GM23338 (cell line): ENCODE data around the gene GJA10. TPM values are rescaled to one million over a fixed set of nuclear protein-coding genes. Genes with fewer than 3 reads are reported as not detected.

ENCODE experiments used
- ATAC-seq: fragments of 200-7000 bp; cut with Tn5 transposase; 3 replicates; pipeline ENCODE4 v1.9.1; 2020
- DNase-seq: peaks from one replicate; pipeline ENCODE4 v3.0.0-alpha.2; 2015; ENCODE audit warnings: low spot score
- H2AFZ ChIP-seq: fragments of 200-600 bp; sonication (generic); 2 replicates; pipeline ENCODE4 v1.8.0; 2016; ENCODE audit warnings: antibody characterized with exemption, mild to moderate bottlenecking, moderate library complexity
- H3F3A ChIP-seq: fragments of 200-600 bp; sonication (generic); replicated peaks from 2 replicates; pipeline ENCODE4 v1.8.0; 2017; ENCODE audit warnings: antibody characterized with exemption, mixed run types, low read depth
- H3K27ac ChIP-seq: fragments of 200-600 bp; sonication (generic); 2 replicates; pipeline ENCODE4 v1.6.1; 2016; ENCODE audit warnings: low read depth
- H3K27me3 ChIP-seq: fragments of 200-600 bp; sonication (generic); 2 replicates; pipeline ENCODE4 v1.8.0; 2016; ENCODE audit warnings: mild to moderate bottlenecking, mixed run types, moderate library complexity; ENCODE audit not compliant: insufficient read depth
- H3K36me3 ChIP-seq: fragments of 200-600 bp; sonication (generic); 2 replicates; pipeline ENCODE4 v1.8.0; 2016; ENCODE audit warnings: mild to moderate bottlenecking; ENCODE audit not compliant: insufficient read depth
- H3K4me1 ChIP-seq: fragments of 200-600 bp; sonication (generic); 2 replicates; pipeline ENCODE4 v1.8.0; 2016; ENCODE audit warnings: mild to moderate bottlenecking, moderate library complexity; ENCODE audit not compliant: insufficient read depth
- H3K4me2 ChIP-seq: fragments of 200-600 bp; sonication (generic); 2 replicates; pipeline ENCODE4 v1.7.1; 2017; ENCODE audit warnings: mixed run types
- H3K4me3 ChIP-seq: fragments of 200-600 bp; sonication (generic); 2 replicates; pipeline ENCODE4 v1.6.1; 2016; ENCODE audit warnings: mixed run types
- H3K79me2 ChIP-seq: fragments of 200-600 bp; sonication (generic); replicated peaks from 2 replicates; pipeline ENCODE4 v1.8.0; 2017; ENCODE audit warnings: mild to moderate bottlenecking; ENCODE audit not compliant: insufficient read depth
- H3K9me2 ChIP-seq: fragments of 200-600 bp; sonication (generic); 2 replicates; pipeline ENCODE4 v1.8.0; 2017; ENCODE audit not compliant: insufficient read depth
- H4K20me1 ChIP-seq: fragments of 200-600 bp; sonication (generic); replicated peaks from 2 replicates; pipeline ENCODE4 v1.8.0; 2017; ENCODE audit warnings: mild to moderate bottlenecking; ENCODE audit not compliant: insufficient read depth
- H3K27ac Mint-ChIP-seq: 2 replicates; pipeline ENCODE4 v1.8.0; 2020; ENCODE audit warnings: inconsistent platforms, mild to moderate bottlenecking, moderate library complexity, mixed read lengths
- H3K27me3 Mint-ChIP-seq: 3 replicates; pipeline ENCODE4 v1.8.0; 2022; ENCODE audit warnings: low read depth, mild to moderate bottlenecking, moderate library complexity, mixed read lengths, inconsistent platforms; ENCODE audit not compliant: insufficient read depth, poor library complexity
- H3K36me3 Mint-ChIP-seq: 3 replicates; pipeline ENCODE4 v1.8.0; 2021; ENCODE audit warnings: low read depth, mild to moderate bottlenecking, inconsistent platforms, moderate library complexity, mixed read lengths
- H3K4me1 Mint-ChIP-seq: 3 replicates; pipeline ENCODE4 v1.8.0; 2020; ENCODE audit warnings: mild to moderate bottlenecking, inconsistent platforms, mixed read lengths
- H3K4me3 Mint-ChIP-seq: 3 replicates; pipeline ENCODE4 v1.8.0; 2021; ENCODE audit warnings: moderate library complexity, mild to moderate bottlenecking, inconsistent platforms, mixed read lengths
- H3K9me3 Mint-ChIP-seq: 3 replicates; pipeline ENCODE4 v1.8.0; 2020; ENCODE audit warnings: moderate library complexity, mild to moderate bottlenecking, inconsistent platforms, mixed read lengths
- ZNF114 ChIP-seq: fragments of 250-450 bp; sonication (Bioruptor Pico); IDR thresholded peaks from 2 replicates; pipeline ENCODE4 v1.5.0; 2020; ENCODE audit warnings: mild to moderate bottlenecking, moderate library complexity
- polyA plus RNA-seq: library from polyadenylated mRNA; unstranded; fragments of >200 nt; fragmentation: Nextera tagmentation; extraction: Ambion mirVana; gene quantifications from 2 replicates; pipeline ENCODE4 v1.2.1, GENCODE V29; 2016
- total RNA-seq: library from RNA; depleted of rRNA; stranded (reverse); fragments of >200 nt; shearing (Covaris generic); gene quantifications from 2 replicates; pipeline ENCODE4 v1.2.3, GENCODE V29; 2014
- TF ChIP-seq, protein P1 (sequence below), 2 experiments: fragments of 200-600 bp in 1 of 2; sonication (generic) in 1 of 2; conservative IDR thresholded peaks; 2 replicates each; pipeline versions ENCODE4 v1.5.1 to v1.6.1; 2016 to 2017; ENCODE audit warnings: antibody characterized with exemption in 2 of 2, low read depth in 2 of 2, mild to moderate bottlenecking in 2 of 2, moderate library complexity in 1 of 2
- TF ChIP-seq, protein P2 (sequence below): fragments of 250-450 bp; sonication (Bioruptor Pico); IDR thresholded peaks from 2 replicates; pipeline ENCODE4 v1.5.0; 2020; ENCODE audit warnings: mild to moderate bottlenecking, moderate library complexity

The GJA10 gene
- total and polyA plus RNA-seq, 2 experiments from 2014 or later = not detected

DNA sequence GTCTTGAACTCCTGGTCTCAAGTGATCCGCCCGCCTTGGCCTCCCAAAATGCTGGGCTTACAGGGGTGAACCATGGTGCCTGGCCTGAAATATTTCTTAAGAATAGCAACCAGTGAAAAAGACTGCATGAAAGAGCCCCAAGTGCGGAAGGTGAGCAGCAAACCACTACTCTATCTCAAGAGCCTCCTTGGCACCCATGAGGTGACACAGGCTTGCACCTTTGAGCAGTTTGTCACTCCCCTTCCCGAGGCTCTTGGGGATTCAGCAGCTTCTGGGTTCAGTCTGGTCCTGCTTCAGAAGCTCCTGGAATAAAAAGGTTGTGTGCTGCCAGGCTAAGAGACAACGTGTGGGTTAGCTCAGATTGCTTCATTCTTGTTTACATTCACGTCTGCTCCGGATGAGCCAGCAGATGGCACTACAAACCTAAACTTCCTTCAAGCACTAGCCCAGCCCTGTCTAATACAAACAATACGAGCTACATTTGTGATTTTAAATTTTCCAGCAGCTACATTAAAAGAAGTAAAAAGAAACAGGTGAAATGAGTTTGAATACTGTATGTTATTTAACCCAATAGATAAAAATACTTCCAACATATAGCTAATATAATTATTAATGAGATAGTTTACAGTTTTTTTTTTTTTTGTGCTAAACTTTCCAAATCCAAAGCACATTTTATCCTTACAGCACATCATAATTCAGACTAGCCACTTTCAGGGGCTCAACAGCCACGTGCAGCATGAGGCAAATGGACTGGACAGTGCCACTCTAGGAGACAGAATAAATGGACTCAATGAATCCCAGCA, 46.2 kb downstream of the GJA10 start:
- DNase-seq = peak; percentile 90
- Histone ChIP-seq H2AFZ (no peak overlapping the region), H3K36me3 (no peaks in the 10 kb centered on the region), H3K79me2 (no peaks in the 10 kb centered on the region), H3K27me3 (no peaks in the 10 kb centered on the region), H3K27ac (no peak overlapping the region), H3F3A (no peaks in the 10 kb centered on the region; the same call in 1 of the 2 replicates), H3K4me1 (no peaks in the 10 kb centered on the region), H3K4me3 (no peak overlapping the region), H4K20me1 (no peaks in the 10 kb centered on the region), H3K4me2 (no peak overlapping the region), H3K9me2 (no peaks in the 10 kb centered on the region)
- peak; percentile 98 for ATAC-seq
- Mint-ChIP-seq H3K36me3 (no peaks in the 10 kb centered on the region), H3K4me3 (no peak overlapping the region), H3K27me3 (peaks cover 8% of the 10 kb centered on the region), H3K27ac (no peak overlapping the region; the same call in 1 of the 2 replicates), H3K4me1 (peaks cover 7% of the 10 kb centered on the region; the same call in 2 of the 3 replicates), H3K9me3 (no peaks in the 10 kb centered on the region; the same call in 2 of the 3 replicates)
- TF ChIP-seq, protein P1, sequence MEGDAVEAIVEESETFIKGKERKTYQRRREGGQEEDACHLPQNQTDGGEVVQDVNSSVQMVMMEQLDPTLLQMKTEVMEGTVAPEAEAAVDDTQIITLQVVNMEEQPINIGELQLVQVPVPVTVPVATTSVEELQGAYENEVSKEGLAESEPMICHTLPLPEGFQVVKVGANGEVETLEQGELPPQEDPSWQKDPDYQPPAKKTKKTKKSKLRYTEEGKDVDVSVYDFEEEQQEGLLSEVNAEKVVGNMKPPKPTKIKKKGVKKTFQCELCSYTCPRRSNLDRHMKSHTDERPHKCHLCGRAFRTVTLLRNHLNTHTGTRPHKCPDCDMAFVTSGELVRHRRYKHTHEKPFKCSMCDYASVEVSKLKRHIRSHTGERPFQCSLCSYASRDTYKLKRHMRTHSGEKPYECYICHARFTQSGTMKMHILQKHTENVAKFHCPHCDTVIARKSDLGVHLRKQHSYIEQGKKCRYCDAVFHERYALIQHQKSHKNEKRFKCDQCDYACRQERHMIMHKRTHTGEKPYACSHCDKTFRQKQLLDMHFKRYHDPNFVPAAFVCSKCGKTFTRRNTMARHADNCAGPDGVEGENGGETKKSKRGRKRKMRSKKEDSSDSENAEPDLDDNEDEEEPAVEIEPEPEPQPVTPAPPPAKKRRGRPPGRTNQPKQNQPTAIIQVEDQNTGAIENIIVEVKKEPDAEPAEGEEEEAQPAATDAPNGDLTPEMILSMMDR (conservative IDR thresholded peaks at IDR 0.05; ENCODE audit: low read depth in 2 of 2) = peak; percentile 89 to 90
- no peak for TF ChIP-seq ZNF114 (CRISPR knock-in tag)

DNA sequence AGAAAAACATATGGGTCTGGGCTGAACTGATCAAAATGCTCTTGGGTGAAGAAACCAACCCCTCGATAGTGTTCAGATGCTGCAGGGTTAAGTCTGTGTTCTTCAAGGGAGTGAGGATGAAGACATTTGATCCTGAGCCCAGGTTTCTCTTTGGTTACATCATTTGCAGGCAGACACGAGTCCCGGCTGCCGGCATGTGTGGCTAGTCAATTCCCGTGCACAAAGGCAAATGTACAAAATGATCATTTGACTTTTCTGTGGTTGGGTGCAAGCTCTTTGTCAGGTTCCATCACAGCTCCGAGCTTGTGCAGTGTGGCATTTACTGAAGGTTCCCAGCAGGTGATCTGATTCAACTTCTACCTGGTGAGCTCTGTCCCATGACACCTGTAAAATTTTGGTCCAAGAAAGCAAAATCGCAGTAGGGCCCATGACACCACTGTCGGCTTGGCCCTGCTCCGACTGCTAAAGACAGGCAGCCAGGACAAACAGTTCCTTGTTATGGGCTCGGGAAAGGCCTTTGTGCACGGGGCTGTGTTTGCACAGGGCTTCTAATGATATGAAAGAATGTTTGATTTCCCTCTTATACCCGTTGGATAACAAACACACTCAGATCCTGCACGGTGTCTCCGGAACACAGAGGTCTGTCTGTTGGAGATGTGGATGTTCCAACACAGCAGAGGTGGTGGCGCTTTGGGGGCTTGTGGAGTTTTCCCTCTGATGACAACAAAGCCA, 46.9 kb downstream of the GJA10 start:
- H3K79me2 ChIP-seq = no peaks in the 10 kb centered on the region
- no peaks in the 10 kb centered on the region for H3K9me2 ChIP-seq
- DNase-seq (no peak), ATAC-seq (no peak)
- no peaks in the 10 kb centered on the region for H3K36me3 ChIP-seq
- no peaks in the 10 kb centered on the region for H3K4me1 ChIP-seq
- H3K9me3 Mint-ChIP-seq = no peaks in the 10 kb centered on the region; the same call in 2 of the 3 replicates
- TF ChIP-seq, protein P2, sequence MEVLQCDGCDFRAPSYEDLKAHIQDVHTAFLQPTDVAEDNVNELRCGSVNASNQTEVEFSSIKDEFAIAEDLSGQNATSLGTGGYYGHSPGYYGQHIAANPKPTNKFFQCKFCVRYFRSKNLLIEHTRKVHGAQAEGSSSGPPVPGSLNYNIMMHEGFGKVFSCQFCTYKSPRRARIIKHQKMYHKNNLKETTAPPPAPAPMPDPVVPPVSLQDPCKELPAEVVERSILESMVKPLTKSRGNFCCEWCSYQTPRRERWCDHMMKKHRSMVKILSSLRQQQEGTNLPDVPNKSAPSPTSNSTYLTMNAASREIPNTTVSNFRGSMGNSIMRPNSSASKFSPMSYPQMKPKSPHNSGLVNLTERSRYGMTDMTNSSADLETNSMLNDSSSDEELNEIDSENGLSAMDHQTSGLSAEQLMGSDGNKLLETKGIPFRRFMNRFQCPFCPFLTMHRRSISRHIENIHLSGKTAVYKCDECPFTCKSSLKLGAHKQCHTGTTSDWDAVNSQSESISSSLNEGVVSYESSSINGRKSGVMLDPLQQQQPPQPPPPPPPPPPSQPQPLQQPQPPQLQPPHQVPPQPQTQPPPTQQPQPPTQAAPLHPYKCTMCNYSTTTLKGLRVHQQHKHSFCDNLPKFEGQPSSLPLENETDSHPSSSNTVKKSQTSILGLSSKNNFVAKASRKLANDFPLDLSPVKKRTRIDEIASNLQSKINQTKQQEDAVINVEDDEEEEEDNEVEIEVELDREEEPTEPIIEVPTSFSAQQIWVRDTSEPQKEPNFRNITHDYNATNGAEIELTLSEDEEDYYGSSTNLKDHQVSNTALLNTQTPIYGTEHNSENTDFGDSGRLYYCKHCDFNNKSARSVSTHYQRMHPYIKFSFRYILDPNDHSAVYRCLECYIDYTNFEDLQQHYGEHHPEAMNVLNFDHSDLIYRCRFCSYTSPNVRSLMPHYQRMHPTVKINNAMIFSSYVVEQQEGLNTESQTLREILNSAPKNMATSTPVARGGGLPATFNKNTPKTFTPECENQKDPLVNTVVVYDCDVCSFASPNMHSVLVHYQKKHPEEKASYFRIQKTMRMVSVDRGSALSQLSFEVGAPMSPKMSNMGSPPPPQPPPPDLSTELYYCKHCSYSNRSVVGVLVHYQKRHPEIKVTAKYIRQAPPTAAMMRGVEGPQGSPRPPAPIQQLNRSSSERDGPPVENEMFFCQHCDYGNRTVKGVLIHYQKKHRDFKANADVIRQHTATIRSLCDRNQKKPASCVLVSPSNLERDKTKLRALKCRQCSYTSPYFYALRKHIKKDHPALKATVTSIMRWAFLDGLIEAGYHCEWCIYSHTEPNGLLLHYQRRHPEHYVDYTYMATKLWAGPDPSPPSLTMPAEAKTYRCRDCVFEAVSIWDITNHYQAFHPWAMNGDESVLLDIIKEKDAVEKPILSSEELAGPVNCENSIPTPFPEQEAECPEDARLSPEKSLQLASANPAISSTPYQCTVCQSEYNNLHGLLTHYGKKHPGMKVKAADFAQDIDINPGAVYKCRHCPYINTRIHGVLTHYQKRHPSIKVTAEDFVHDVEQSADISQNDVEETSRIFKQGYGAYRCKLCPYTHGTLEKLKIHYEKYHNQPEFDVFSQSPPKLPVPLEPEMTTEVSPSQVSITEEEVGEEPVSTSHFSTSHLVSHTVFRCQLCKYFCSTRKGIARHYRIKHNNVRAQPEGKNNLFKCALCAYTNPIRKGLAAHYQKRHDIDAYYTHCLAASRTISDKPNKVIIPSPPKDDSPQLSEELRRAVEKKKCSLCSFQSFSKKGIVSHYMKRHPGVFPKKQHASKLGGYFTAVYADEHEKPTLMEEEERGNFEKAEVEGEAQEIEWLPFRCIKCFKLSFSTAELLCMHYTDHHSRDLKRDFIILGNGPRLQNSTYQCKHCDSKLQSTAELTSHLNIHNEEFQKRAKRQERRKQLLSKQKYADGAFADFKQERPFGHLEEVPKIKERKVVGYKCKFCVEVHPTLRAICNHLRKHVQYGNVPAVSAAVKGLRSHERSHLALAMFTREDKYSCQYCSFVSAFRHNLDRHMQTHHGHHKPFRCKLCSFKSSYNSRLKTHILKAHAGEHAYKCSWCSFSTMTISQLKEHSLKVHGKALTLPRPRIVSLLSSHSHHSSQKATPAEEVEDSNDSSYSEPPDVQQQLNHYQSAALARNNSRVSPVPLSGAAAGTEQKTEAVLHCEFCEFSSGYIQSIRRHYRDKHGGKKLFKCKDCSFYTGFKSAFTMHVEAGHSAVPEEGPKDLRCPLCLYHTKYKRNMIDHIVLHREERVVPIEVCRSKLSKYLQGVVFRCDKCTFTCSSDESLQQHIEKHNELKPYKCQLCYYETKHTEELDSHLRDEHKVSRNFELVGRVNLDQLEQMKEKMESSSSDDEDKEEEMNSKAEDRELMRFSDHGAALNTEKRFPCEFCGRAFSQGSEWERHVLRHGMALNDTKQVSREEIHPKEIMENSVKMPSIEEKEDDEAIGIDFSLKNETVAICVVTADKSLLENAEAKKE (CRISPR knock-in tag) = no peak
- no peak for TF ChIP-seq ZNF114 (CRISPR knock-in tag)
- no peak overlapping the region for H3K27ac ChIP-seq
- H3K27me3 Mint-ChIP-seq = peaks cover 7% of the 10 kb centered on the region
- H3K4me2 ChIP-seq = no peak overlapping the region
- peaks cover 7% of the 10 kb centered on the region; the same call in 2 of the 3 replicates for H3K4me1 Mint-ChIP-seq
- no peaks in the 10 kb centered on the region for H3F3A ChIP-seq
- H3K27me3 ChIP-seq = no peaks in the 10 kb centered on the region
- no peak overlapping the region for H2AFZ ChIP-seq
- no peak overlapping the region for H3K27ac Mint-ChIP-seq
- H4K20me1 ChIP-seq = no peaks in the 10 kb centered on the region
- H3K4me3 ChIP-seq = no peak overlapping the region
- no peaks in the 10 kb centered on the region for H3K36me3 Mint-ChIP-seq
- no peak overlapping the region for H3K4me3 Mint-ChIP-seq
